ENCODE measurements around the gene ROBO4.

GRCh38 chr11:124894606-124895430 is 2.8 kb downstream of the ROBO4 start:
- TF ChIP-seq EZH2 (IDR thresholded peaks at IDR 0.05; ENCODE audit: low read length, unreplicated experiment) (no peak), CTCF (conservative IDR thresholded peaks at IDR 0.05; ENCODE audit: low read depth, low read length) (no peak), EZH2phosphoT487 (IDR thresholded peaks at IDR 0.05; ENCODE audit: borderline replicate concordance, low read length) (no peak)
